SIG-M5 treated with dmso at 0.1 percent for 504 hours (cell line): ENCODE data around the gene SRGAP2.
"Not testable (repeated sequence)": the region's sequence is repeated elsewhere in the genome, so short reads cannot be mapped to it uniquely, and the experiment has no call there.

ENCODE experiments used
- DNase-seq: peaks from one replicate; lab custom pipeline; 2025; ENCODE audit not compliant: unreplicated experiment; lab: John Stamatoyannopoulos, UW

The SRGAP2 gene

GRCh38 chr1:206205569-206205968 lies 2.2 kb downstream of the SRGAP2 start:
- DNase-seq = not testable (repeated sequence)

DNA sequence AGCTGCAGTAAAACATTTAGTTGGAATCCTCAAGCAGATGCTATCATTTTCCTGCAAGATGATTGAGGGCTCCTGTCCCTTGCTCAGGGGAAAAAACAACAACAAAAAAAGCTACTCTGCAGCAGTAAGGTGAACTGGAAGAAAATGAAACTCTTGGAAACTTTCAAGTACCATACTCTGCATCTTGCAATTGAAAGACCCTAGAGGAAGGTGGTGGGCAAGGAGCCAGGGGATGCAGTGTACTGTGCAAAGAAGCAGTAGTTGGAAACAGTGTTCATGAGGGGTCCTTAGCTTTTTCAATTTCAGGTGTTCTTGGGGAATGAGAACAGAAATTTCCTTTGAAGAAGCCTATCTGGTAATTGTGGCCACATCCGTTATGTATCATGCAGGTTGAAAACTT lies 7.5 kb downstream of the SRGAP2 start:
- DNase-seq = not testable (repeated sequence)

- DNase-seq = not testable (repeated sequence)
Measured at GRCh38 chr1:206215600-206216392, 12.5 kb downstream of the SRGAP2 start.

DNA sequence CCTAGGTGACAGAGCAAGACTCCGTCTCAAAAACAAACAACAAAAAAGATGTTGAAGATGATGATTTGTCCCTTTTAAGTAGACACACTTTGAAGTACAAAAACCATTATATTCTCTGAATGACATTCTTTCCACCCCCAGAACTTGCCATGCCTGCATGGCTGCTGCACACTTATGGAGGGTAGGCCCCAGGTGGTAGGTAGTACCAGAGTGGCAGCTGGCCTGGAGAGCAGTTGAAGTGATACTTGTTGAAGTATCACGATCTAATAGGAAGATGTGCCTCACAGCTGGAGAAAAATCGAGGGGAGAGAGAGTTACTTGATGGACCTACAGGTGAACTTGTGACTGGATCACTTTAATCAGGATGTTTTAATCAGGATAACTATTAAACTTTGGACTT lies 14.9 kb downstream of the SRGAP2 start:
- not testable (repeated sequence) for DNase-seq

GRCh38 chr1:206218765-206219164 lies 15.4 kb downstream of the SRGAP2 start:
- DNase-seq = not testable (repeated sequence)

DNA sequence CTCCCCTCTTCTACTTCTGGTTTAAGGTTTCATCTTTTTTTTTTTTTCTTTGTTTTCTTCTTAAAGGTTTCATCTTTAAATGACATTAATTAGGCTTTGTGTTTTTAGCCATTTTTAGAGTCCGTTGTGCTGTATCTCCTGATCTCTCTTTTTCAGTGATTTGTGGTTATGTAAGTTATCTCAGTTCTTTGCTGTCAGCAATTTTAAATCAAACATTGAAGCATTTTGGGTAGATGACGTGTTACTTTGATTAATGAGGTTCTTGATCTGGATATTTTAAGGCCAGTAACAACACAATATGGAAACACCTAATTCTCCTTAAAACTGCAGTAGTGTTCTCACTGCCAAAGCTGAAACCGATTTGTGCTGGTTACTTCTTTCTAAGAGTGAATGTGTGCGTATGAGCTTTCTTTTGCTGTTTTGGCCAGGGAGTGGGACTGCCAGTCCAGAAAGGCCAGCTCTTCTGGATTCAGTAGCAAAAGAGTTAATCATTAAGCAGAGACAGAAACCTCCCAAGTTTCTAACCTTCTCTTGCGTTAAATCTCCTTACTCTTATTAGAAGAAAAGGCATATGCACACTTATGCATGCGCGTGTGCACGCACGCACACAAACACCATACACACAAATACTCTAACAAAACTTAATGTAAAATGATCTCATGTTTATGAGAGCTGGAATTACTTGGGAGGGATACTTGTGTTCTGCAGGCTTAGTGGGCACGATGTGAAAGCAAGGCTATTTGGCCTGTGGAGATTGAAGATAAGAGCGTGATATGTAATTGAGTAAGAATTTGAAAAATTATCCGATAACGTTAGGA lies 16.4 kb downstream of the SRGAP2 start:
- not testable (repeated sequence) for DNase-seq

DNA sequence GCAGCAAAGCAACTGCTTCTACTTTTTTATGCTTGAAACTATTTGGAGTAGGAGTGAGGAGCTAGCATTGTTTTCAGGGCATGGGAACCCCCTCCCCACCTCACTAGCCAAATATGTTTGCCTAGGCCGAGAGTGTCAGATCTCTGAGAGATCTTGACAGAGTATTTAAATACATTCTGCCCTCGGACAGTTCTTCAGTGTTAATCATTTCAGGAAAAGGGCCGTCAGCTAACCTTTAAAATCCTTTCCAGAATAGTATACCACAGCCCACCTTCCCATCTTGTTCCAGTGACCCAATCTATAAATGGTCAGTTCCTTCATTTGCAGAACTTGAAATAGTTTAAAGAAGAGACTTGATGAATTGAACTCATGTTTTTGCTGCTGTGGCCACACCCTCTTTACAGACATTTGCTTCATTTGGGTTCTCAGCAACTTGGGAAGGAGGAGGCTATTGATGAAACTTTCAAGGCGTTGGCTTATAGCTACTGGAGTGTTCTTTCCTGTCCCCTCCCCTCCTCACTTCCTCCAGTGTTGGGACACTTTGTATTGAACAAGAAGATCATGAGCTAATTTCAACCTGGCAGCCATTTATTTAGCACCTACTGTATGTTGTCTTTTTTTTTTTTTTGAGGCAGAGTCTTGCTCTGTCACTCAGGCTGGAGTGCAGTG lies 17.1 kb downstream of the SRGAP2 start:
- DNase-seq = peak; percentile 40

DNA sequence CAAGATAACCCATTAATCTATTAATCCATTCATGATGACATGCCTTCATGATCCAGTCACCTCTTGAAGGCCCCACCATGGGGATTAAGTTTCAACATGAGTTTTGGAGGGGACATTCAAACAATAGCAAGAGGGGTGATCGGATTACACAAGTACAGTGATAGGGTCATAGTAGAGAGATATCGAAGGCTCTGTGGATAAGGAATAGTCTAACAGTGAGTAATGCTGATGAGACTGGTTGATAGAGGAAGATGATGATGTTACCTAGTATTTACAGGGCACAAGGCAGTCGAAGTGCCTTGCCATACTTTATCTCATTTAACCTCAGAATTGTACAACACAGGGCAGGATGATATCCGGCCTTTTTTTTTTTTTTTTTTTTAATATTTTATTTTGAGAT lies 18.2 kb downstream of the SRGAP2 start:
- not testable (repeated sequence) for DNase-seq

DNA sequence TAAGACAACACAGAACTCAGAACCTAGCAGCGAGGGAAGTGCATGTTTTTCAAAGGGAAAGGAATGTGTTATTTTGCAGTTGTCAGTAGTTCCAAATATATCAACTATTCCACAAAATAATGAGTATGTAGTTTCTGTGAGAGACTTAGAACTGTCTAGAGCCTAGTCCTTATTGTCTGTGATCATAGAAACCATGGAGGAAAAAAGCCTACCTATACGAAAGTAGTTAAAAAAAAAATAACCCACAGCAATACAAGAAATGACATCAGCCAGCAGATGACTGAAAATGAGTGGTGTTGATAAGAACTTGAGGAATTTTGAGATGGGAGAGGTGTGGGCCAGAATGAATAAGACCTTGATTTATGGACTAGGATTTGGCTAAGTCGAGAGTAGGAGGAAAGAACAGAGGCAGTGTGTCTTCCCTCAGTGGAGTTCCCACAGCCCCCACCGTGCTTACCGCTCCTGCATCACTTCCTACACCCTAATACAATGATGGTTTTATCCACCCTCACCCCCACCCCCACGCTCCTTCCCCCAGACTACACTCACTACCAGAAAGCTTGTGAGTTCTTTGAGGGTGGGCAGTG lies 20.9 kb downstream of the SRGAP2 start:
- not testable (repeated sequence) for DNase-seq

DNA sequence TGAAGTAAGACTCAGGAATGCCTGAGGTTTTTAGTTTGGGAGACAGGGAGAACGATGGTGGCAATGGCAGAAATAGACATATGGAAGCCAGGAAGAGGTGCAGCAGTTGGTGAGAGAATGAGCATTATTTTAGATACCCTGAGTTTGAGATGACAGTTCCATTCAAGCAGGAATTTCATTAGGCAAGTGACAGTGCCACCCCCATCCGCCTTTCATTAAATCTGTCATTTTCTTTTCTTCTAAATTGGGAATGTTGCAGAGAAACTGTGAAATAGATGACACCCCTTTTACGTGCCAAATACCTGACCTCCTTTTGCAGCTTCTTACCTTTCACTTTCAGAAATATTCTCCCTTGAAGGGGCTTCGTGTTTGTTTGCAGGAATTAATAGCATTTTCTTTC lies 22.0 kb downstream of the SRGAP2 start:
- not testable (repeated sequence) for DNase-seq

DNA sequence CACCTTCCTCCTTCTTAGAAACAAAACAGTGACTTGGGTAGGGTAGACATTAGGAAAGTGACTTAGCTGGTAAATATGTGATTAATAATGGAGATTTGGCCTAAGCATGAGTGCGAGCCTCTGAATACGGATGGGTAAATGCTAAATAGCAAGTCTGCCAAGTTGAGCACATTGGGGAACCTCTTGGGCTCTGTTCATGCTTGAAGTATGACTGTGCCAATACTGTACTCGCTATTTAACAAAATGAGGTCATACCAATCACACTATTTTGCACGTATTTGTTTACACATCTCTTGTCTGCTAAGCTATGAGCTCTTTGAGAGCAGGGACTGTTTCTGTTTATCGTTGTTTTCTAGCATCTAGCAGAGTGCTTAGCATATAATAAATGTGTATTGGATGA lies 23.5 kb downstream of the SRGAP2 start:
- DNase-seq = not testable (repeated sequence)

- DNase-seq = not testable (repeated sequence)
Measured at GRCh38 chr1:206229286-206229685, 25.9 kb downstream of the SRGAP2 start.

- DNase-seq = not testable (repeated sequence)
Measured at GRCh38 chr1:206231989-206232388, 28.6 kb downstream of the SRGAP2 start.

GRCh38 chr1:206232970-206233645 lies 29.8 kb downstream of the SRGAP2 start:
- not testable (repeated sequence) for DNase-seq

DNA sequence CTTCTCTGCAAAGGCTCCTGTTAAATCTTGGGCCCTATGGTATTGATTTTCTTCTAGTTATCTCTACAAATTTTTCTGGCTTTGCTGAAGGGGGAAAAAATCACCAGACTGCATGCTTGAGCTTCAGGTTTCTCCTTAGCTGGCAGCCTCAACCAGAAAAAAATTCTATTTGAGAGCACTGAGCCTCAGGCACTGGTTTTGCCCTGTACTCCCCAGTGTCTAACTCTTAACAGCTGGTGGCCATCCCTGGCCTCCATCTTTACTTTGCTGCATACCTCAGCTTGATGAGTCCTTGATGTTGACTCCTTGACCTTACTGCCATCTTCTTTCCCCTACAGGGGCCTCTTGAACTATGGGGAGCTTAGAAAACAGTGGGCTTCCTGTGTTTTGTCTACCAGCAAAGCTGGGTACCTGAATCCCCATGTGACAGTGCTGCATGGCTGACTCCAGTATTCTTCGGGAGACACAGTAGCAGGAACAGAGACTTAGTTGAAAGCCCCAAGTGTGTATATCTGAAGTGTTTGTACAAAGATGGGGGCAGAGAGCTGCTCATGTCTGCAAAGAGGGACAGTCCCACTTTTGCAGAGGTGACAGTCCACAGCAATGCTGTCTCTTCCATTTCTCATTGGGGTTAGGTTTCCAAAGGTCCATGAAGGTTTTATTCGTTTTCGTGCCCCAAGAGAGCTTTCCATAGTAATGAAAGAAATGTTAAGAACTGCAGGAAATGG lies 31.0 kb downstream of the SRGAP2 start:
- not testable (repeated sequence) for DNase-seq

GRCh38 chr1:206235190-206235589 lies 31.8 kb downstream of the SRGAP2 start:
- not testable (repeated sequence) for DNase-seq

DNA sequence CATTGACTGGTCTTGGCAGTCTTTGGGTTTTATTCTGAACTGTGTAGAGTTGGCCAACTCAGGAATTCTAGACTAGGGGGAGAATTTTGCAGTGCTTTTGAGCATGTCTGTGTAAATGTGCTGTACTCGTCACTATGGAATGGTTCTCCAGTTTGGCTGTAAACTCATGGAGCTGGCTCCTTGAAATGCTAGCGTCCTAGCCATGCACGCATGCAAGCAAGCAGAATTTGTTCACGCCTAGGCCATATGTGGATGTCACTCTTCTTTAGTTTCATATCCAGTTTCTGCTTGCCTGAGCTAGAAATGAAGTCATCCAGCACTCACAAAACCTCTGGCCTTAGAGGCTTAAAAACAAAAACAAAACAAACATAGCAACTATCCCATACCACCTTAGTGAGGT lies 36.9 kb downstream of the SRGAP2 start:
- DNase-seq = peak; percentile 60

- DNase-seq = peak; percentile 82
Measured at GRCh38 chr1:206243335-206243734, 40.0 kb downstream of the SRGAP2 start.

GRCh38 chr1:206245479-206245878 lies 42.1 kb downstream of the SRGAP2 start:
- DNase-seq = not testable (repeated sequence)
